ENCODE results near the gene PAX7. TPM values are rescaled to one million over a fixed set of nuclear protein-coding genes. Genes with fewer than 3 reads are reported as not detected.

Gene PAX7
- total RNA-seq, 1 experiment from 2014 or later, result 0.15 TPM

- no peak overlapping the region for H3K27ac Mint-ChIP-seq
- no peak for DNase-seq
Observed at GRCh38 chr1:18629659-18630510, 761 bp upstream of the PAX7 start.

More at GRCh38 chr1:18629659-18630510, 761 bp upstream of the PAX7 start:
- Histone ChIP-seq H3K9ac (ENCODE audit: extremely low read depth, insufficient read length, low read length) (no peak overlapping the region), H2BK5ac (ENCODE audit: insufficient read length, low read length) (no peak overlapping the region), H2AFZ (ENCODE audit: low read length) (no peak overlapping the region), H3K27me3 (ENCODE audit: insufficient read depth, low read length) (peaks cover 79% of the 10 kb centered on the region), H3K79me1 (ENCODE audit: insufficient read depth, low read depth, low read length, poor library complexity, severe bottlenecking) (no peaks in the 10 kb centered on the region), H2BK15ac (ENCODE audit: low read depth, low read length) (no peak overlapping the region), H3K27ac (ENCODE audit: insufficient read length, low read depth, low read length) (no peak overlapping the region), H3K9me3 (ENCODE audit: control insufficient read depth, low read depth, low read length) (no peaks in the 10 kb centered on the region), H4K8ac (replicated peaks; ENCODE audit: insufficient read length, low read depth, low read length) (no peak overlapping the region), H3K79me2 (ENCODE audit: insufficient read depth, low read length) (no peaks in the 10 kb centered on the region), H2BK12ac (ENCODE audit: insufficient read length, low read depth, low read length) (no peak overlapping the region), H4K20me1 (ENCODE audit: control insufficient read depth, insufficient read depth, insufficient read length) (peaks cover 3% of the 10 kb centered on the region), H3K18ac (ENCODE audit: insufficient read length, low read depth, low read length) (no peak overlapping the region), H3K4me2 (ENCODE audit: insufficient read depth, insufficient read length, low read length) (peak overlapping the region; percentile 73), H3K23me2 (ENCODE audit: insufficient read length, low read depth, low read length, poor library complexity, severe bottlenecking) (peaks cover 14% of the 10 kb centered on the region), H4K91ac (ENCODE audit: insufficient read length, low read depth, low read length) (no peak overlapping the region), H4K5ac (ENCODE audit: insufficient read length, low read depth, low read length) (no peak overlapping the region), H3K4ac (ENCODE audit: low read depth, low read length) (no peak overlapping the region), H3T11ph (ENCODE audit: low read length) (no peak overlapping the region), H2BK20ac (ENCODE audit: low read depth, low read length, poor library complexity, severe bottlenecking) (no peak overlapping the region), H2BK120ac (ENCODE audit: low read depth, low read length, poor library complexity, severe bottlenecking) (no peak overlapping the region), H3K14ac (ENCODE audit: insufficient read depth, low read length) (no peak overlapping the region), H2AK5ac (ENCODE audit: insufficient read length, low read length) (no peak overlapping the region), H3K23ac (ENCODE audit: insufficient read length, low read depth, low read length) (no peak overlapping the region), H3K4me1 (ENCODE audit: insufficient read depth, low read length) (peaks cover 3% of the 10 kb centered on the region), H3K56ac (ENCODE audit: insufficient read length, low read depth, low read length) (no peak overlapping the region)
- TF ChIP-seq CTCF (conservative IDR thresholded peaks at IDR 0.05), result no peak
- Mint-ChIP-seq H3K4me3 (peak overlapping the region; percentile 37 to 89), H3K36me3 (ENCODE audit: insufficient read depth in 1 of 3, low read depth in 3 of 3) (no peaks in the 10 kb centered on the region), H3K4me1 (peaks cover 42 to 72% of the 10 kb centered on the region in 2 experiments), H3K9me3 (peaks cover 3 to 8% of the 10 kb centered on the region in 2 experiments; a peak in 4 of 5 replicates), H3K27me3 (ENCODE audit: low read depth) (peaks cover 100% of the 10 kb centered on the region)
- no CpG with 5 or more reads among the region's 39 CpGs for WGBS (ENCODE audit: extremely low coverage, insufficient read length, low lambda C conversion rate)

Data from H9 (cell line).